Progenitor cell of endocrine pancreas (in vitro differentiated cells): ENCODE data around the gene HERPUD2. TPM values are rescaled to one million over a fixed set of nuclear protein-coding genes. Genes with fewer than 3 reads are reported as not detected.

Experiments used
- DNase-seq: peaks from one replicate; pipeline ENCODE4 v3.0.0; 2021; ENCODE audit warnings: low spot score; ENCODE audit not compliant: unreplicated experiment
- H3K27ac Mint-ChIP-seq: 2 replicates; pipeline ENCODE4 v1.8.0; 2021; ENCODE audit warnings: mild to moderate bottlenecking, moderate library complexity, mixed read lengths
- H3K27me3 Mint-ChIP-seq: 2 replicates; pipeline ENCODE4 v1.8.0; 2021; ENCODE audit warnings: mixed read lengths
- H3K36me3 Mint-ChIP-seq: 2 replicates; pipeline ENCODE4 v1.8.0; 2022; ENCODE audit warnings: mixed read lengths; ENCODE audit not compliant: insufficient read depth
- H3K4me1 Mint-ChIP-seq: 2 replicates; pipeline ENCODE4 v1.8.0; 2021; ENCODE audit warnings: low read depth, mixed read lengths
- H3K4me3 Mint-ChIP-seq: 2 replicates; pipeline ENCODE4 v1.8.0; 2021; ENCODE audit warnings: low read depth, mild to moderate bottlenecking, moderate library complexity, mixed read lengths
- H3K9me3 Mint-ChIP-seq: 2 replicates; pipeline ENCODE4 v1.8.0; 2021; ENCODE audit warnings: low read depth, mixed read lengths
- CTCF ChIP-seq: fragments of 200-600 bp; sonication (generic); IDR thresholded peaks from one replicate; pipeline ENCODE4 v1.5.0; 2021; ENCODE audit warnings: antibody characterized with exemption, mild to moderate bottlenecking; ENCODE audit not compliant: unreplicated experiment
- total RNA-seq: library from RNA; stranded (reverse); gene quantifications from 2 replicates; pipeline ENCODE4 v1.2.1, GENCODE V29; 2021

Gene HERPUD2
- total RNA-seq, 1 donor from 2014 or later = 39.1 TPM

- Mint-ChIP-seq H3K27ac (no peak overlapping the region), H3K9me3 (no peaks in the 10 kb centered on the region), H3K36me3 (no peaks in the 10 kb centered on the region), H3K27me3 (no peaks in the 10 kb centered on the region), H3K4me3 (no peak overlapping the region), H3K4me1 (peaks cover 19% of the 10 kb centered on the region)
- no peak for DNase-seq
- TF ChIP-seq CTCF = no peak
Measured at GRCh38 chr7:35731349-35731748, 36.4 kb upstream of the HERPUD2 start.

GRCh38 chr7:35729061-35729783, 34.3 kb upstream of the HERPUD2 start:
- TF ChIP-seq CTCF = no peak
- Mint-ChIP-seq H3K36me3 (no peaks in the 10 kb centered on the region), H3K9me3 (no peaks in the 10 kb centered on the region), H3K27ac (no peak overlapping the region), H3K4me3 (no peak overlapping the region), H3K4me1 (peaks cover 10% of the 10 kb centered on the region), H3K27me3 (no peaks in the 10 kb centered on the region)
- no peak for DNase-seq

- no peaks in the 10 kb centered on the region for H3K36me3 Mint-ChIP-seq
- H3K4me3 Mint-ChIP-seq = no peak overlapping the region
- H3K27me3 Mint-ChIP-seq = no peaks in the 10 kb centered on the region
- H3K27ac Mint-ChIP-seq = no peak overlapping the region
- TF ChIP-seq CTCF = no peak
- no peaks in the 10 kb centered on the region for H3K9me3 Mint-ChIP-seq
- H3K4me1 Mint-ChIP-seq = peaks cover 3% of the 10 kb centered on the region
- no peak for DNase-seq
Measured at GRCh38 chr7:35728412-35729060, 33.6 kb upstream of the HERPUD2 start.

GRCh38 chr7:35727571-35727970, 32.6 kb upstream of the HERPUD2 start:
- no peaks in the 10 kb centered on the region for H3K4me1 Mint-ChIP-seq
- H3K27ac Mint-ChIP-seq = no peak overlapping the region
- H3K9me3 Mint-ChIP-seq = no peaks in the 10 kb centered on the region
- no peaks in the 10 kb centered on the region for H3K27me3 Mint-ChIP-seq
- no peaks in the 10 kb centered on the region for H3K36me3 Mint-ChIP-seq
- no peak overlapping the region for H3K4me3 Mint-ChIP-seq
- DNase-seq = no peak
- TF ChIP-seq CTCF = no peak

- no peak for TF ChIP-seq CTCF
- H3K4me1 Mint-ChIP-seq = no peaks in the 10 kb centered on the region
- H3K27me3 Mint-ChIP-seq = no peaks in the 10 kb centered on the region
- no peak overlapping the region for H3K27ac Mint-ChIP-seq
- no peaks in the 10 kb centered on the region for H3K9me3 Mint-ChIP-seq
- H3K36me3 Mint-ChIP-seq = no peaks in the 10 kb centered on the region
- no peak overlapping the region for H3K4me3 Mint-ChIP-seq
- no peak for DNase-seq
Measured at GRCh38 chr7:35726654-35727053, 31.7 kb upstream of the HERPUD2 start.
